Activated T-helper 9 cell treated with anti-CD3 and anti-CD28 coated beads, Interleukin-2, amount 50 U/mL, for 16 hours (primary cell): Measurements from ENCODE around the gene CAMK2A.

ENCODE experiments used
- DNase-seq: peaks from one replicate; pipeline ENCODE4 v3.0.0-alpha.2; 2020; ENCODE audit warnings: low read depth

CAMK2A gene

GRCh38 chr5:150184990-150185912 lies 104.3 kb downstream of the CAMK2A start:
- DNase-seq: no peak

GRCh38 chr5:150184006-150184405 lies 105.6 kb downstream of the CAMK2A start:
- no peak for DNase-seq

DNA sequence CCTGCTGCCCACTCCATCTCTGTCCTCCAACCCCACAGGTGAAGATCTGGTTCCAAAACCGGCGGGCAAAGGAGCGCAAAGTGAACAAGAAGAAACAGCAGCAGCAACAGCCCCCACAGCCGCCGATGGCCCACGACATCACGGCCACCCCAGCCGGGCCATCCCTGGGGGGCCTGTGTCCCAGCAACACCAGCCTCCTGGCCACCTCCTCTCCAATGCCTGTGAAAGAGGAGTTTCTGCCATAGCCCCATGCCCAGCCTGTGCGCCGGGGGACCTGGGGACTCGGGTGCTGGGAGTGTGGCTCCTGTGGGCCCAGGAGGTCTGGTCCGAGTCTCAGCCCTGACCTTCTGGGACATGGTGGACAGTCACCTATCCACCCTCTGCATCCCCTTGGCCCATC lies 106.1 kb downstream of the CAMK2A start:
- DNase-seq: no peak

DNA sequence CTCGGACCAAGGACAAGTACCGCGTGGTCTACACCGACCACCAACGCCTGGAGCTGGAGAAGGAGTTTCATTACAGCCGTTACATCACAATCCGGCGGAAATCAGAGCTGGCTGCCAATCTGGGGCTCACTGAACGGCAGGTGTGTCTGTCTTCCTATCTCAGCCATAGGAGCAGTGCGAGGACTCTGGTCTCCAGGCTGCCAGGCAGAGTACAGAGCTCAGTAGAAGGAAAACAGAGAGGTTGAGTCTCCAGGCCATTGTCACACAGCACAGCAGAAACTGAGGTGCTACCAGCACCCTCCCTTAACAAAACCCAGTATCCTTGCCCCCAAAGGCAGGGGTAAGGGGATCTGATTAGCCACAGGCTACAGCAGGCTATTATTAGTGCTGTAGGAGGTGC lies 106.8 kb downstream of the CAMK2A start:
- DNase-seq: no peak

GRCh38 chr5:150181766-150182545 lies 107.6 kb downstream of the CAMK2A start:
- DNase-seq: no peak

DNA sequence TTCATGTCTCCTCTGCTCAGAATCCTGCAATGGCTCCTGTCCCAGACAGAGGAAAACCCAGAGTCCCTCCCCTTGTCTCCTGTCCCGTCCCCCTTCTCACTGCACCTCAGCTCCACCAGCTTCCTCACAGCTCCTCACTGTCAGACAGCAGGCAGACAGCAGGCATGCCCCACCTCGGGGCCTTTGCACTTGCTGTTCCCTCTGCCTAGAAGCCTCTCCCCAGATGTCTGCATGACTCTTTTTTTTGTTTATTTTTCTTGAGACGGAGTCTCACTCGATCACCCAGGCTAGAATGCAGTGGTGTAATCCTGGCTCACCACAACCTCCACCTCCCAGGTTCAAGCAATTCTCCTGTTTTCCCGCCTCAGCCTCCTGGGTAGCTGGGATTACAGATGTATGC lies 108.5 kb downstream of the CAMK2A start:
- DNase-seq: no peak

DNA sequence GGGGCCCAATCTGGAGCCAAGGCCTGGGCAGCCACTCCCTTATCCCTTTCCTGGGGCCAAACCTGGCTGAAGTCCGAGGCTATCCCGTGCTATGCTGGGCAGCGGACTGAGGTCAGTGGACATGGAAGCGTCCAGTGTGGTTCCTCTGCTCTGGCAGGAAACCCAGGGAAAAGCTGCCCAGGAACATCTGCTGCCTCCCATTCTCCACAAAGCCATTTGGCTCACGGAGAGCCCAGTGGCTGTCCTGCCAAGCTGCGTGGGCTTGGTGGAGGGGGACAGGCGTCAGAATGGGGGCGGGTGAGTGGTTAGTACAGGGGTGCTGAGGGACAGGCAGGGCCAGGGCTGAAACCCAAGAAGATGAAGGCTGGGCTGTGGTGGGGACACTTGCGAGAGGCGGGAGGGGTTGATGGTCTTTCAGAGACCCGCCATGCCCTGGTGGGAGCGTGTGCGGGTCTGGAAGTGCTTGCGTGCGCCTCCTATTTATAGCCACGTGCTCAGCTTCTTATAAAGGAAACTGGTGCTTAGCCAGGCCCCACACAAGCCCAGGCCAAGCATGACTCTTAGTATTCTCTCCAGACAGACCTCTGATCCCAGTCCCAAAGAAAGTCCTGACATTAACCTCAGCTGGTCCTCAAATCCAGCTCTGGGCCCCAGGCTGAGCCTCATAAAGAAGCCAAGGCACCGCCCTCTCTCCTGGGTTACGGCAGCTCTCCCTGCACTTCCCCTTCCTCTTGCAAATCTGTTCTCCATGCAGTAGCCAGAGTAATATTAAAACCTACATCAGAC lies 109.1 kb downstream of the CAMK2A start:
- DNase-seq: no peak

GRCh38 chr5:150179019-150179620 lies 110.5 kb downstream of the CAMK2A start:
- no peak for DNase-seq

- DNase-seq: no peak
Observed at GRCh38 chr5:150178262-150178661, 111.3 kb downstream of the CAMK2A start.

GRCh38 chr5:150177721-150178120 lies 111.9 kb downstream of the CAMK2A start:
- no peak for DNase-seq

- no peak for DNase-seq
Observed at GRCh38 chr5:150176745-150177477, 112.7 kb downstream of the CAMK2A start.

DNA sequence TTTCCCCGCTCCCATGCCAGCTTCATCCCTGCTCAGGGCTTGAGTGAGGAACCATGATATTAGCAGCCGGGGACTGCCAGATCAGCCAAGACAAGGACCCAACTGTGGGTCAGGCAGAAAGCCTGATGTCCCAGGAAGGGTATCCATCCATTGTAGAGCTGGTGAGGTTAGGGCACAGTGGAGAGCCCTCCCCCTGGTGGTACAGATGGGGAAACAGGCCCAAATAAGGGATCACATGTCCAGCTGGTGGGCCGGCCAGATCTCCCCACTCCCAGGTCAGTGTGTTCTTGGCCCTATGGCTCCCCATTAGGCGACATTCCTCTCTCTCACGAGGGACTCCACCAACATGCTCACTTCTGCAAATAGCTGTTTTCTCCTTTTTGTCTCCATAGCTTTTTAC lies 114.0 kb downstream of the CAMK2A start:
- no peak for DNase-seq

GRCh38 chr5:150175076-150175475 lies 114.5 kb downstream of the CAMK2A start:
- no peak for DNase-seq

DNA sequence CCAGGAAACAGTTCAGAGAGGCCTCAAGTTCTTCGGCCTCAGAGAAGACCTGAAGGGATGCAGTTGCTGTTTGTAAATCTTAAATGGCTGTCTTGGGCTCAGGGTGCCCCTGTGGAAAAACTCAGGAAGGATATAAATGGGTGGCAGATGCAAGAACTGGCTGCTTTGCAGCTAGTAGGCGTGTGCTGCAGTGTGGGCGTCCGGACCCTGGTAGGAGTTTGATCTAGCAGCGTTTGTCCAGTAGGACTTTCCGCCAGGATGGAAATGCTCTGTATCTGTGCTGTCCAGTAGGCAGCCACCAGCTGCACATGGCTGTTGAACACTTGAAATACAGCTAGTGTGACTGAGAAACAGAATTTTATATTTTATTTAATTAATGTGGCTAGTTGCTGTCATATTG lies 115.3 kb downstream of the CAMK2A start:
- no peak for DNase-seq

DNA sequence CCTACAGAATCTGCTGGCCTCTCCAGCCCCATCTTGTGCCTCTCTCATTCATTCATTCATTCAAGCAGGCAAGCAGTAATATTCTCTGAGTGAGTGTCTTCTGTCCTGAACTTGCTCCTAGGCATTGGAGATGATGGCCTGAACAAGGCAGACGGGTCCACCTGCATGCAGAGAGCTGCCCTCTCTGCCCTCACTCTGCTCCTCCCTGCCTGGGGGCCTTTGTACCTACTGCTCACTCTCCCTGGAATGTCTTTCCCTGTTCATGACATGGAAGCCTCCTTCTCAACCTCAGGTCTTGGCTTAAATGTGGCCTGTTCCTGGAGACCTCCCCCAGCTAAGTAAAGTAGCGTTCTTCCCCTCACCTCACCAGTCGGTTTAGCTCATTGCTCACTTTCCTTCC lies 116.4 kb downstream of the CAMK2A start:
- DNase-seq: no peak

DNA sequence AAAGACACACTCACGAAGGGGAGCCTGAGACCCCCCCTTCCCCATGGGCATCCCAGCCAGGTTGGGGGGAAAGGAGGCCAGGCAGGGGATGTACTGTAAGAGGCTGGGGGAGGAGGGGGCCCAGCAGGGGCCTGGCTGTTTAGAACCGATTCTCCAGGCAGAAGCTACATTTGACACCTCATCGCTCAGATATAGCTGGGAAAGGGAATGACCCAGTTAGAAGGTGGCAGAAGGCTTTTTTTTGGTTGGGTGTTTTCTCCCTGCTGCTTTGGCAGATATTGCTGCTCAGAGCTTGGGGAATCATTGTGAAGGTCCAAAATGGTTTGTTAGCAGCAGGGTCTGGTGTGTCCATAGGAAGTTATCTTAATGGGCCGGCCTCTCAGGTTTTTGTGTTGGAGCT lies 117.0 kb downstream of the CAMK2A start:
- DNase-seq: no peak

DNA sequence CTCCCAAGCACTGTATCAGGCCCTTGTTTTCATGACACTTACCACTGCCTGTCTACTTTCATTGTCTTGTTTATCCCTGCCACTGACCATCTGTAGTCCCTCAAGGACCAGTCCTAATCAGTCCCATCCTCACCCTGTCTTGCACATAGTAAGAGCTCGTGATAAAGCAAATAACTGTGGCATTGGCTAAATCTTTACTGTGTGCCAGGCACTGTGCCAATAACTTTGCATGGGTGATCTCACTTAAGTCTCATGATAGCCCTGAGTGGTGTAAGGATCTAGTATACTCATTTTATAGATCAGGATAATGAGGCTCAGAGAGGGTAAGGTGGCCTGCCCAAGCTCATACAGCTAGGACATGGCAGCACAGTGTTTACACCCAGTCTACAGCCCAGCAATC lies 117.4 kb downstream of the CAMK2A start:
- no peak for DNase-seq
